Measurements from ENCODE around the gene PDIK1L. TPM values are rescaled to one million over a fixed set of nuclear protein-coding genes. Genes with fewer than 3 reads are reported as not detected.

PDIK1L gene
- total and polyA plus RNA-seq, 9 of the 15 experiments (the other 6 are each of a cell fraction or from before 2014, with no cell fraction given), result 12.8 to 30.2 (median 21.5) TPM

GRCh38 chr1:26077524-26077923 lies 34.1 kb upstream of the PDIK1L start:
- H3K36me3 ChIP-seq (ENCODE audit: control insufficient read depth, insufficient read depth, low read length), result no peaks in the 10 kb centered on the region
- no peak for ATAC-seq
- TF ChIP-seq ESRRA (IDR thresholded peaks at IDR 0.05; ENCODE audit: borderline replicate concordance, low read depth) (peak; percentile 34; the same call in 1 of the 2 replicates), NCOA1 (IDR thresholded peaks at IDR 0.05; ENCODE audit: low read depth) (no peak), HDAC1 (IDR thresholded peaks at IDR 0.05) (peak; percentile 59 to 95), ADNP (tag; IDR thresholded peaks at IDR 0.05) (peak; percentile 99), SMARCA5 (IDR thresholded peaks at IDR 0.05) (peak; percentile 95; the same call in 1 of the 2 replicates), ZNF668 (CRISPR knock-in tag; IDR thresholded peaks at IDR 0.05) (no peak), PKNOX1 (IDR thresholded peaks at IDR 0.05) (no peak), CBX1 (IDR thresholded peaks at IDR 0.05; ENCODE audit: low read depth) (peak; percentile 96), PTTG1 (tag; IDR thresholded peaks at IDR 0.05; ENCODE audit: low read depth) (no peak), RBM25 (IDR thresholded peaks at IDR 0.05; ENCODE audit: low read depth, low read length, severe bottlenecking) (peak; percentile 98), CBX3 (IDR thresholded peaks at IDR 0.05; ENCODE audit: borderline replicate concordance in 1 of 2, low read length in 2 of 2) (peak in 1 of 2 experiments; percentile 89; a peak in 2 of 3 replicates), JUND (IDR thresholded peaks at IDR 0.05; ENCODE audit: borderline replicate concordance, low read depth, low read length) (no peak), JUND (tag; IDR thresholded peaks at IDR 0.05; ENCODE audit: borderline replicate concordance, low read depth, low read length) (peak; percentile 42; the same call in 1 of the 3 replicates), CHAMP1 (IDR thresholded peaks at IDR 0.05) (0 out of 2 replicates have a peak, but pooled peaks have one; percentile 32), KDM1A (IDR thresholded peaks at IDR 0.05) (peak; percentile 95 to 98), ZNF232 (CRISPR knock-in tag; IDR thresholded peaks at IDR 0.05) (no peak), ZNF121 (CRISPR knock-in tag; conservative IDR thresholded peaks at IDR 0.05) (peak; percentile 24), NKRF (IDR thresholded peaks at IDR 0.05; ENCODE audit: borderline replicate concordance) (0 out of 2 replicates have a peak, but pooled peaks have one; percentile 39), PHF20 (IDR thresholded peaks at IDR 0.05; ENCODE audit: partially characterized antibody) (peak; percentile 81), HDAC2 (IDR thresholded peaks at IDR 0.05) (peak; percentile 99)

More at GRCh38 chr1:26077524-26077923, 34.1 kb upstream of the PDIK1L start:
- POLR2A ChIA-PET, result interaction anchor here (0.6 to 2.1 kb wide), 2 partner anchors 10 to 50 kb away, joined by 3 to 7 read pairs; partner anchors contain the start of gene TRIM63
- Histone ChIP-seq H3K9ac (ENCODE audit: insufficient read depth in 1 of 2, low read depth in 2 of 2, low read length in 2 of 2) (no peak overlapping the region), H4K20me1 (replicated peaks; ENCODE audit: control insufficient read depth, insufficient read depth, low read length) (no peaks in the 10 kb centered on the region), H3K4me3 (no peak overlapping the region), H3K4me1 (replicated peaks in 1 of 2; ENCODE audit: control insufficient read depth in 2 of 2, insufficient read depth in 2 of 2, low read length in 2 of 2) (peaks cover 25 to 57% of the 10 kb centered on the region in 2 experiments), H3K27ac (ENCODE audit: extremely low read depth, low read depth, low read length) (no peak overlapping the region), H3K79me2 (ENCODE audit: control insufficient read depth, insufficient read depth, low read length) (no peaks in the 10 kb centered on the region), H3K9me1 (ENCODE audit: control insufficient read depth, insufficient read depth, low read length) (no peaks in the 10 kb centered on the region), H3K4me2 (ENCODE audit: insufficient read depth, low read length) (no peak overlapping the region), H3K9me3 (replicated peaks; ENCODE audit: control insufficient read depth, insufficient read depth, low read depth, low read length) (no peaks in the 10 kb centered on the region), H2AFZ (ENCODE audit: low read depth, low read length) (no peak overlapping the region), H3K27me3 (ENCODE audit: control insufficient read depth in 2 of 2, insufficient read depth in 2 of 2, low read length in 2 of 2) (no peaks in the 10 kb centered on the region)
- no peak for FAIRE-seq
- 86% methylated on average over 1 of the region's 1 CpG for WGBS (ENCODE audit: insufficient coverage, low coverage, missing lambda C conversion rate)
- intact Hi-C loops (cut with micrococcal nuclease) (no loop called here), in situ Hi-C loops (cut with MboI) (no loop called here)
- BruUV-seq (replicated peaks), result no TSS peak
- CTCF ChIA-PET (ENCODE audit: low intra/inter-chr PET ratio), result no interaction called here
- DNase-seq (ENCODE audit: extremely low read depth in 1 of 4, low spot score in 3 of 4), result no peak
